GM18907 (cell line): Measurements from ENCODE around the gene APMAP.
"Not testable (repeated sequence)": the region's sequence is repeated elsewhere in the genome, so short reads cannot be mapped to it uniquely, and the experiment has no call there.

Source experiments
- ATAC-seq: cut with Tn5 transposase; IDR thresholded peaks from one replicate; pipeline ENCODE4 v1.9.1; 2021; ENCODE audit warnings: mild to moderate bottlenecking, moderate library complexity; ENCODE audit not compliant: unreplicated experiment

Gene APMAP

GRCh38 chr20:25008388-25009217 is 16.1 kb upstream of the APMAP start:
- no peak for ATAC-seq

DNA sequence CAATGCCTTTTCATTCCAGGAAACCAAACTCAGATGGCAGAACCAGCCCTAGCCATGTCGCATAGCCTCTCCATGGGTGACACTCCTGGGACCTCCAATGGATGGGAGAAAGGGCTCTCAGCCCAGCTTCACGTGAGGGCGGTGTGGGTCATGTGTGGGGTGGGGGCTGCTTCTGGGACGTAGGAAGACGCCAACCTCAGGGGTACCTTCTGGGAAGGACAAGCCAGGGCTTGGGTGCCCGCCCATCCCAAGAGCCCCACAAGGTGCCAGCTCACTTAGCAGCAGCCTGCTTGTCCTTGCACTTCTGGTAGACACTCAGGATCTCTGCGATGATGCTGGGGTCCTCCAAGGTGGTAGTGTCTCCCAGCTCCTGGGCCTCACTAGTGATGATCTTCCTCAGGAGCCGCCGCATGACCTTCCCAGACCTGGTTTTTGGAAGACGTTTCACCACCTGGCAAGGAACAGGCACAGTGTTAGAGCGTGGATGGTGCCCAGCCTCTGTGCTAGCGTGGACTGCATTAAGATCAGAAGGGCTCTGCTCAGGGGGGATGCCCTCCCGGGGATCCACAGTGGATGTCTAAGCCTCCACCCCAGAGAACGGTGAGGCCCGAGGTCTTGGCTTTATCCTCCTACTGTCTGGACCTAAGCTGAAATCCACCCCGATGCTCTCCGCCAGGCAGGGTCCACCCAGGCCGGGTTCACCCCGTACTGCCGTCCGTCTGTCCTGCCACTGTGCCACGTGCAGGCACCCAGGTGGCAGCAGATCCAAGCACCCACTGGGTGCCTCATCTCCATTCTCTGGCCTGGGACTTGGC is 15.1 kb upstream of the APMAP start:
- no peak for ATAC-seq

GRCh38 chr20:25006431-25007167 is 14.0 kb upstream of the APMAP start:
- ATAC-seq = no peak

DNA sequence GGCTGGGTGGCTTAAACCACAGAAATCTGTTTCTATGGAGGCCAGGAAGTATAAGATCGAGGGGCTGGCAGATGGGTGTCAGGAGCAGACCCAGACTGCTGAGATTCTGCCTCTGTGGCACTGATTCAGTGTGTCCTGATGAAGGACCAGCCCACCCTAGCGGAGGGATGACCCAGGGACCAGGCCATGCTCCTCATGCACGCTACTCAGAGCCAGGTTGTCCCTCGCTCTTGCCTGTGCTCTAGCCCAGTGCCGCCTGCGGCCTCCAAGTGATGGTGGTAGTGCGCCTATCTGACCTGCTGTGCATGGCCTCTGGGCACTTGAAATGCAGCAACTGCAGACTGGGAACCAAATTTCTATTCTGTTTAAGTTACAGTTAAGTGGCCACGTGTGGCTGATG is 13.1 kb upstream of the APMAP start:
- ATAC-seq = no peak

- ATAC-seq = no peak
Measured at GRCh38 chr20:25005220-25005619, 12.7 kb upstream of the APMAP start.

DNA sequence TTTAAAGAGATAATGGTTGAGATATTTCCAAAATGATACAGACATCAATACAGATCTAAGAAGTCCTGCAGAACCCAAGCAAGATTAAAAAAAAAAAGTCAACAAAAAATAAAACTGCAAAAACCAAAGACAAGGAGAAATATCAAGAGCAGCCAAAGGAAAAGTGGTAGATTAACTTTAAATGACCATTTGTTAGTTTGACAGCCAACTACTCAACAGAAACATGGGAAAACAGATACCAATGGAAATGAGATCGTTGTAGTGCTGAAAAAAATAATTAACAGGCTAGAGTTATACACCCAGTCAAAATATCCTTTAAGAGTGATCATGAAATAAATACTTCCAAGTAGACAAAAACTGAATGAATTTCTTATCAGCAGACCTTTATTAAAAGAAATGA is 10.5 kb upstream of the APMAP start:
- no peak for ATAC-seq

DNA sequence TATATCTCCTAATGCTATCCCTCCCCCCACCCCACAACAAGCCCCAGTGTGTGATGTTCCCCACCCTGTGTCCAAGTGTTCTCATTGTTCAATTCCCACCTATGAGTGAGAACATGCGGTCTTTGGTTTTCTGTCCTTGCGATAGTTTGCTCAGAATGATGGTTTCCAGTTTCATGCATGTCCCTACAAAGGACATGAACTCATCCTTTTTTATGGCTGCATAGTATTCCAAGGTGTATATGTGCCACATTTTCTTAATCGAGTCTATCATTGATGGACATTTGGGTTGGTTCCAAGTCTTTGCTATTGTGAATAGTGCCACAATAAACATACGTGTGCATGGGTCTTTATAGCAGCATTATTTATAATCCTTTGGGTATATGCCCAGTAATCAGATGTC is 8.8 kb upstream of the APMAP start:
- not testable (repeated sequence) for ATAC-seq

DNA sequence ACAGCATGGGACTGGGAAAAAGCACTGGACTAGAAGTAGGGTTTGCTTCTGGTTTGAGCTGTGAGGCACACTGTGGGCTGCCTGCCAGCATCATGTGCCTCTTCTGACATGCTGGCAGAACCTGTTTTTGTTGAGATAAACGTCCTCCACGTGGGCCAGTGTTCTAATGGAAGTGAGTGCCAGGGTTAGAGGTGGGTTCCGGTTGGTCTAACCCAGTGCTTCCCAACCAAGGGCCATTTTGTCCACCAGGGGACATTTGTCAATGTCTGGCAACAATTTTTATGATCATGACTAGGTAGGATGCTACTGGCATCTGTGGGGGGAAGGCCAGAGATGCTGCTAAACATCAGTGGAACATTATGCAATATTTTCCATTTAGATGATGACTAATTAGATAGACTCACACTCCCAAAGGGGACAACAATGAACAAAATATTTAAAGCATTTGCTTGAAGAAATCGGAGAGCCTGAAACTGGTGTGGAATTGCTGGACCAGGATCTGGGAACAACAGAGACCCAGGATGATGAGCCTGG is 7.8 kb upstream of the APMAP start:
- no peak for ATAC-seq

- no peak for ATAC-seq
Measured at GRCh38 chr20:24999568-24999967, 7.0 kb upstream of the APMAP start.

DNA sequence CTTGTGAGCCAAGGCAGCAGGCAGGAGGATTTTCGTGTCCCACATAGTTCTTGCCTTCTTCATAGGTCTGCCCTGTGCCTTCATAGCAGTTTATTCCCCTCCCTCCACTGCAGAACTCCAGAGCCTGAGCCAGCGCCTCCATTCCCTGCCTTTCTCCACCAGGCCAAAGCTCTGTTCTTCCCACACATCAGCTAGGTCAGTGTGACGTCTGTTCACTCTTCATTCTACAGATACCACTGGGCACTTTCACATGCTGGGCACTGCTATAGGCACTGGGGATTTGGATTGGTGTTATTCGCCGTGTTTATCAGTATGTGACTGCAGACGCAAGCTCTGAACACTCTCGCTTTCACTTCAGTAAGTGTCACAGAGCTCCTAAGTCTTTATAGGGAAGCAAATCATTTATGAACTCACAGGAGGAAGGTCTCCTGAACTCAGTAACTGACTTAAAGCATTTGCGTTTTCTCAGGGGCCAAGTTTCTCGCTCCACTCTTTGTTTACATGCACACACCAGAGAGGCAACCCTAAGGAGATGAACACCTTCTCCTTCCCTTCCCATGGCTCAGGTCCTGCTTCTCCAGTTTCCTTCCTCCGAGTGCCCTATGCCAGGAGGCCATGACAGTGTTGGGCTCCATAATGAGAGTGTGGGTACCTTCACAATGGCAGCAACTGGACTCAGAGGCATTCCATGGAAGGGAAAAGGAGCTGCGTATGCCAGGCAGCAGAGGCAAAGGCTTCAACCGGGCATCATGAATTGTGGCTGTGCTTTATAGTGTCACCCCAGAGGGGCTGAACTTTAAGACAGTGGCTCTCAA is 6.3 kb upstream of the APMAP start:
- ATAC-seq = no peak

- ATAC-seq = no peak
Measured at GRCh38 chr20:24998121-24998520, 5.6 kb upstream of the APMAP start.

DNA sequence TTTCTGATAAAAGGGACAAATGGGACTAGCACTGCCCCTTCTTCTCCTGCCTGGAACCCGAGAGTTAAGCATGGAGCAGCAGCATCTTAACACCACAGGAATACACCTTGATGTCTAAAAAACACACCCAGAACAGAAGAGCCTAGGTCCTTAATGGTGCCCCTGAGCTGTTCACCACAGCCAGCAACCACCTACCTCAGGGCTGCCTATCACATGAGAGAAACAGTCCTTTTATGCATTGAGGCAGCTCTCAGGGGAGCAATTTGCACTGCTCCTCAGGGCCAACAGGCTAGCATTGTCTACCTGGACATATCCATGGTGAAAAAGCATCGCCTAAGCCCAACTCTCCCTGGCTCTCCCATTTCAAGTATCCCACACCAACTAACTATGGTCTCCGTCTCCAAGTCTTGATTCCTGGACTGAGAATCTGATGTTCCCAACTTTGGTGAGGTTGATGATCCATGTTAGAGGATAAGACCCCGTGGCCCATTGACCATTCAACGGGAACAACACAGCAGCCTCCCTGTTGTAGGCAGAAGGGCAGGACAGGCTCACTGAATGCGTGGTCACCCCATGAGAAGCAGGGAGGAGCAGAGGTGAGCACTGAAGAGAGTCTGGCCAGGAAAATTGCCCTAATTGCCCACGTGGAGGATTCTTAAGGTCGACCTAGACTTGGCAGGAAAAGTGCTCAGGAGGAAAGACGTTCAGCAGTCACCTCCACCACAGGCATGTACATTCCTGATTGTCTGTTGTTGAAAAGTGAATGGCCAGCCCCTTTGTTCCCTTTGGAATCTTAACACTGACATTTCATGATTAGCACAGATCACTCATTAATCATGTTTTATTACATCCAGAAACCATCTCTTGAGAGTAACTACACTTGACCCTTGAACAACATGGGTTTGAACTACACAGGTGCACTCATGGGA is 4.2 kb upstream of the APMAP start:
- no peak for ATAC-seq

DNA sequence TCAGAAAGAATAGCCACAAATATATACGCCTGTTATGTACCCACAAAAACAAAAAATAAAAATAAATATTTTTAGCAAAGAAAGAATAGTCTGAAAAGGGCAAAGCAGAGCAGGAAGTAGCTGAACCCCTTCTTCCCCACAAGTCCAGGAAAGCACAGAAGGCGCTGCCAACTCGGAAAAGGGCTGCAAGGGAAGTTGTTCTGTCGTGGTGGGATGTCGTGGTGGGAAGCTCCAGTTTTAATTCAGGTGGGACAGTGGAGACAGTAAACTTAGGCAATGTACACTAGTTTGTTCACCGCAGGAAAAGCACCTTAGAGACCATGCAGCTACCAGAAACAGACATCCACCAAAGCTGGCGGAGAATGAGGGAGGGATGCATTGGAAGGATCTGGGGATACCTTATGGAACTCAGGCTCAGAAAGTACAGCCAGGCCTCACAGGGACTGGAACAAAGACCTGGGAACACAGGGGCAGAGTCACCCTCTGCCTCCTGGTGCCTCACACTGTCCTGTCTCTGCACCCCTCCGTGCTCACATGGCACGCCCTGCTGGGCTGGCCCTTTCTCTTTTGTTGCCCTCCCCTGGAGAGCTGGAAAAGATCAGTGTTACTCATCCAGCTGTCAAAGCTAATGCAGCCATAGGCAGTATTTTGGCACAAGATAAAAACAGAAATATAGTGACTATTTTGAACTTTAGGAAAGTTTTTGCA is 3.3 kb upstream of the APMAP start:
- ATAC-seq = no peak

DNA sequence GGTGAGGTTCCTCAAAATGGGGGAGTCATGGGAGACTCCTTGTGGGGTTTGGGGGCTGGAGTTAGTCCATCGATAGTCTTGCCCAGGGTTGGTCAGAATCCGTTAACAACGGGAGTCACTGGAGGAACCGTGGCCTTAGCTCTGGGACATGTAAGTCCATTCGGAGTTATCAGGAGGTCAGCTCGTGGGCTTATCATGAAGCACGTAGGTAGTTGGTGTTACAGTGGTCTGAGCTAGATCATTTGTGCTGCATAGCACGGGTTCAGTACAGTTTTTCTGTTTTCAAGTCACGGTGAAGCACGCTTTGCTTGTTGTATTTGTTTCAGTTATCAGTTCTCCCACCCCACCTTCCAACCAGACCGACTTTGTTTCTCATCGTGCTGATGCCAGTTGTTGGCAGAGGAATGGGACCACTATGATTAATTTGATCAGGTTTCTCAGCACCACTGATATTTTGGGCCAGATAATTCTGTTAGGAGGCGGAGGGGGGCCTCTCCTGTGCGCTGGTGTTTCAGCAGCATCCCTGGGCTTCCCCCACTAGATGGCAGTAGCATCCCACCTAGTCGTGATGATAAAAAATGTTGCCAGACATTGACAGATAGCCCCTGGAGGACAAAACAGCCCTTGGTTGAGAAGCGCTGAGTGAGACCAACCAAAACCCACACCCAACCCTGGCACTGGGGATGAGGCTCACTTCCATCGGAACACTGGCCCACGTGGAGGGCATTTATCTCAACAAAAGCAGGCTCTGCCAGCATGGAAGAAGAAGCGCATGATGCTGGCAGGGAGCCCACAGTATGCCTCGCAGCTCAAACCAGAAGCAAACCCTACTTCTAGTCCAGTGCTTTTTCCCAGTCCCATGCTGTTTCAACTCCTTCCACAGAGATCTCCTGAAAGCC is 2.2 kb upstream of the APMAP start:
- ATAC-seq = no peak

- no peak for ATAC-seq
Measured at GRCh38 chr20:24994186-24994465, 1.6 kb upstream of the APMAP start.

DNA sequence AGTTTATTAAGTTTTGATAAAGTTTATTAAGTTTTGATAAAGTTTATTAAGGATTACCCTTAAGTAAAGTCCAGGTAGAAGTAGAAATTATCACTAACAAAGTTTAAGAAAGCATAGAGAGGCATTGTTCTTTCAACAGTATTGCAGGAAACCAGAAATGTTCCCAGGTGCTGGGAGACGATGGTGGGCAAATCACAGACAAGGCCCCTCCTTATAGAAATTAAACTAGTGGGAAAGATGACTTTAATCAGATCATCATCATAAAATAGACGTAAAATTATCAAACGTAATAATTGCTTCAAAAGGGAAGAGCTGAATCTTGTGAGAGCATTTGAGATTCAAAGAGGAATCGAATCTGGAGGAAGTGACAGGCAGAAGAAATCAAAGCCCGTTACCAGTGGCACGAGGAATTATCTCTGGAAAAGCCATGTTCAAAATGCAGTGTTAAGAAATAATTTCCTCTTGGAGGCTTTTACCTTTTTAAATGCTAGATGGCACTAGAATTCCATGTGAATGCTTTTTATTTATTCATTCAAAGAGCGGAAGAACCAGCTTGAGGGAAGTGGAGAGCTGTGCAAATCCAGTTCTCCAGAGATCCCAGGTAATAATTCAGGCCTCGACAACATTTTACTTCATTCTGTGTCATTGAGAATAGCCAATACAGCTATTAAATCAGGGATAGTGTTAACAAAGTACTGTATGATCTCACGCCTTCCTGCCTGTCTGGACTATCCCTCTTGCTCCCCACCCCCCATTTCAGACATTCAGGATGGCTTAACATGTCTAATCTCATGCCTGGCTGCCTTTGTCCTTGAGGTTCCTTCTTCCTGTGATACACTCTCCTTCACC is 1.0 kb upstream of the APMAP start:
- no peak for ATAC-seq

GRCh38 chr20:24991897-24992486 is 559 bp downstream of the APMAP start:
- peak; percentile 33 for ATAC-seq
